ENCODE measurements around the gene OR2F2.

OR2F2 gene

GRCh38 chr7:143934526-143935325 lies at the start of gene OR2F2:
Gene OR2F2, plus strand, starts transcription at chr7:143935233. Its CDS starts 0 bp downstream, at chr7:143935233.
- no peak for FAIRE-seq
- DNase-seq (ENCODE audit: extremely low spot score, insufficient read length, low read depth), result no peak

- DNase-seq (ENCODE audit: extremely low spot score, insufficient read length, low read depth) (no peak), FAIRE-seq (no peak)
Measured at GRCh38 chr7:143885951-143886350, 49.1 kb upstream of the OR2F2 start.

- FAIRE-seq (no peak), DNase-seq (ENCODE audit: extremely low spot score, insufficient read length, low read depth) (no peak)
Measured at GRCh38 chr7:143886826-143887477, 48.1 kb upstream of the OR2F2 start.

- FAIRE-seq (no peak), DNase-seq (ENCODE audit: extremely low spot score, insufficient read length, low read depth) (no peak)
Measured at GRCh38 chr7:143889068-143889467, 46.0 kb upstream of the OR2F2 start.

GRCh38 chr7:143890558-143890957 lies 44.5 kb upstream of the OR2F2 start:
- no peak for FAIRE-seq
- DNase-seq (ENCODE audit: extremely low spot score, insufficient read length, low read depth), result no peak

GRCh38 chr7:143891457-143891856 lies 43.6 kb upstream of the OR2F2 start:
- FAIRE-seq (no peak), DNase-seq (ENCODE audit: extremely low spot score, insufficient read length, low read depth) (no peak)

GRCh38 chr7:143892527-143893300 lies 42.3 kb upstream of the OR2F2 start:
- no peak for DNase-seq (ENCODE audit: extremely low spot score, insufficient read length, low read depth)
- peak; percentile 73 for FAIRE-seq

GRCh38 chr7:143896667-143897066 lies 38.4 kb upstream of the OR2F2 start:
- FAIRE-seq, result no peak
- no peak for DNase-seq (ENCODE audit: extremely low spot score, insufficient read length, low read depth)

GRCh38 chr7:143898810-143899209 lies 36.2 kb upstream of the OR2F2 start:
- DNase-seq (ENCODE audit: extremely low spot score, insufficient read length, low read depth), result no peak
- FAIRE-seq, result no peak

- no peak for FAIRE-seq
- no peak for DNase-seq (ENCODE audit: extremely low spot score, insufficient read length, low read depth)
Measured at GRCh38 chr7:143900230-143900766, 34.7 kb upstream of the OR2F2 start.

- FAIRE-seq (no peak), DNase-seq (ENCODE audit: extremely low spot score, insufficient read length, low read depth) (no peak)
Measured at GRCh38 chr7:143901332-143901667, 33.7 kb upstream of the OR2F2 start.

- FAIRE-seq (peak; percentile 79), DNase-seq (ENCODE audit: extremely low spot score, insufficient read length, low read depth) (peak; percentile 88)
Measured at GRCh38 chr7:143901668-143902331, 33.2 kb upstream of the OR2F2 start, which contains the start of gene TCAF1. Gene TCAF1, minus strand, starts transcription at chr7:143902176. Its CDS starts 25,568 bp downstream, at chr7:143876608.

GRCh38 chr7:143902332-143902899 lies 32.6 kb upstream of the OR2F2 start:
- no peak for FAIRE-seq
- no peak for DNase-seq (ENCODE audit: extremely low spot score, insufficient read length, low read depth)

- no peak for FAIRE-seq
- no peak for DNase-seq (ENCODE audit: extremely low spot score, insufficient read length, low read depth)
Measured at GRCh38 chr7:143905509-143905908, 29.5 kb upstream of the OR2F2 start.

GRCh38 chr7:143906151-143906550 lies 28.9 kb upstream of the OR2F2 start:
- DNase-seq (ENCODE audit: extremely low spot score, insufficient read length, low read depth) (no peak), FAIRE-seq (no peak)

- DNase-seq (ENCODE audit: extremely low spot score, insufficient read length, low read depth) (no peak), FAIRE-seq (no peak)
Measured at GRCh38 chr7:143906895-143907294, 28.1 kb upstream of the OR2F2 start.

- FAIRE-seq (no peak), DNase-seq (ENCODE audit: extremely low spot score, insufficient read length, low read depth) (no peak)
Measured at GRCh38 chr7:143908120-143908519, 26.9 kb upstream of the OR2F2 start.

GRCh38 chr7:143909863-143910262 lies 25.2 kb upstream of the OR2F2 start:
- FAIRE-seq (no peak), DNase-seq (ENCODE audit: extremely low spot score, insufficient read length, low read depth) (no peak)

- DNase-seq (ENCODE audit: extremely low spot score, insufficient read length, low read depth) (no peak), FAIRE-seq (no peak)
Measured at GRCh38 chr7:143910473-143911248, 24.4 kb upstream of the OR2F2 start.
